Activated CD4-positive, alpha-beta T cell treated with anti-CD3 and anti-CD28 coated beads for 36 hours (primary cell): ENCODE results near the gene HBB. TPM values are rescaled to one million over a fixed set of nuclear protein-coding genes. Genes with fewer than 3 reads are reported as not detected.

ENCODE experiments used
- ATAC-seq: fragments of 200-7000 bp; cut with Tn5 transposase; one replicate; pipeline ENCODE4 v1.10.0; 2021; ENCODE audit warnings: mild to moderate bottlenecking, moderate library complexity
- CTCF ChIA-PET: fragments of 350-600 bp; sonication (Branson Sonifier 250); formaldehyde crosslinking; loops from one replicate; lab custom pipeline; 2021; ENCODE audit warnings: antibody characterized with exemption; lab: Charles Lee
- POLR2A ChIA-PET: fragments of 350-600 bp; sonication (Branson Sonifier 250); formaldehyde crosslinking; loops from one replicate; lab custom pipeline; 2021; ENCODE audit warnings: antibody characterized with exemption, inconsistent platforms; lab: Charles Lee
- DNase-seq: peaks from one replicate; pipeline ENCODE4 v3.0.0-alpha.2; 2020
- H3K27ac Mint-ChIP-seq: one replicate; pipeline ENCODE4 v1.8.0; 2021; ENCODE audit warnings: mixed read lengths
- H3K27me3 Mint-ChIP-seq: one replicate; pipeline ENCODE4 v1.8.0; 2021; ENCODE audit warnings: mixed read lengths
- H3K36me3 Mint-ChIP-seq: one replicate; pipeline ENCODE4 v1.8.0; 2021; ENCODE audit warnings: low read depth, mixed read lengths
- H3K4me1 Mint-ChIP-seq: one replicate; pipeline ENCODE4 v1.8.0; 2021; ENCODE audit warnings: mixed read lengths
- H3K4me3 Mint-ChIP-seq: one replicate; pipeline ENCODE4 v1.8.0; 2021; ENCODE audit warnings: mild to moderate bottlenecking, moderate library complexity, mixed read lengths
- H3K9me3 Mint-ChIP-seq: one replicate; pipeline ENCODE4 v1.8.0; 2021; ENCODE audit warnings: low read depth, mixed read lengths
- intact Hi-C, 2 experiments: fragments of 100-400 bp; cut with DNase I in 1 of 2; cut with micrococcal nuclease in 1 of 2; formaldehyde crosslinking; loops; one replicate each; pipeline versions ENCODE4 v1.14.2 to v1.15.1; 2022 to 2024; cut with DNase I, micrococcal nuclease
- total RNA-seq, 2 experiments: library from RNA; stranded (reverse); gene quantifications; one replicate each; pipeline ENCODE4 v1.2.3, GENCODE V29; 2021

HBB gene
- total RNA-seq, 2 experiments from 2014 or later: not detected

- intact Hi-C loops: no loop called here
- POLR2A ChIA-PET: no interaction called here
- H3K27ac Mint-ChIP-seq: no peak overlapping the region
- H3K27me3 Mint-ChIP-seq: no peaks in the 10 kb centered on the region
- no peaks in the 10 kb centered on the region for H3K9me3 Mint-ChIP-seq
- no peaks in the 10 kb centered on the region for H3K36me3 Mint-ChIP-seq
- DNase-seq (no peak), ATAC-seq (no peak)
- no peak overlapping the region for H3K4me3 Mint-ChIP-seq
- no peaks in the 10 kb centered on the region for H3K4me1 Mint-ChIP-seq
- CTCF ChIA-PET: no interaction called here
Measured at GRCh38 chr11:5210376-5210885, 16.4 kb downstream of the HBB start.

- H3K4me3 Mint-ChIP-seq: no peak overlapping the region
- H3K4me1 Mint-ChIP-seq: no peaks in the 10 kb centered on the region
- ChIA-PET CTCF (no interaction called here), POLR2A (no interaction called here)
- no peaks in the 10 kb centered on the region for H3K36me3 Mint-ChIP-seq
- no peaks in the 10 kb centered on the region for H3K9me3 Mint-ChIP-seq
- peaks cover 6% of the 10 kb centered on the region for H3K27me3 Mint-ChIP-seq
- no peak for ATAC-seq
- no peak for DNase-seq
- intact Hi-C loops: loop anchor here in 1 of 2 experiments (10.0 kb wide), 1 partner anchor 180 kb away; the partner anchor contains the start of gene OR51M1
- H3K27ac Mint-ChIP-seq: no peak overlapping the region
Measured at GRCh38 chr11:5204787-5205186, 22.1 kb downstream of the HBB start.

GRCh38 chr11:5203366-5203765 is 23.5 kb downstream of the HBB start:
- Mint-ChIP-seq H3K9me3 (no peaks in the 10 kb centered on the region), H3K4me3 (no peak overlapping the region), H3K4me1 (no peaks in the 10 kb centered on the region), H3K36me3 (no peaks in the 10 kb centered on the region), H3K27ac (no peak overlapping the region), H3K27me3 (peaks cover 8% of the 10 kb centered on the region)
- ATAC-seq (no peak), DNase-seq (no peak)
- intact Hi-C loops: loop anchor here in 1 of 2 experiments (10.0 kb wide), 1 partner anchor 181 kb away; the partner anchor contains the start of gene OR51M1
- ChIA-PET CTCF (interaction anchor here (1.6 kb wide), 1 partner anchor 11 kb away, joined by 3 read pairs; no protein-coding TSS in a partner anchor), POLR2A (no interaction called here)

- DNase-seq (no peak), ATAC-seq (no peak)
- no peak within 1 kb of the TSS for H3K4me3 Mint-ChIP-seq
- H3K9me3 Mint-ChIP-seq: no peaks in the 10 kb centered on the region
- no peaks in the 10 kb centered on the region for H3K4me1 Mint-ChIP-seq
- CTCF ChIA-PET: no interaction called here
- peaks cover 8% of the 10 kb centered on the region for H3K27me3 Mint-ChIP-seq
- POLR2A ChIA-PET: no interaction called here
- intact Hi-C loops: loop anchor here in 1 of 2 experiments (10.0 kb wide), 1 partner anchor 184 kb away; the partner anchor contains the start of gene OR51M1
- no peaks in the 10 kb centered on the region for H3K36me3 Mint-ChIP-seq
- H3K27ac Mint-ChIP-seq: no peak within 1 kb of the TSS
Measured at GRCh38 chr11:5200582-5200981, 26.3 kb downstream of the HBB start, which contains the start of gene OR51V1. OR51V1 (minus strand) TSS chr11:5200682; CDS start chr11:5200682, 0 bp downstream.

GRCh38 chr11:5198285-5198684 is 28.6 kb downstream of the HBB start:
- peaks cover 8% of the 10 kb centered on the region for H3K27me3 Mint-ChIP-seq
- no peaks in the 10 kb centered on the region for H3K36me3 Mint-ChIP-seq
- no peaks in the 10 kb centered on the region for H3K4me1 Mint-ChIP-seq
- CTCF ChIA-PET: no interaction called here
- no peak overlapping the region for H3K27ac Mint-ChIP-seq
- DNase-seq (no peak), ATAC-seq (no peak)
- no peaks in the 10 kb centered on the region for H3K9me3 Mint-ChIP-seq
- intact Hi-C loops: no loop called here
- H3K4me3 Mint-ChIP-seq: no peak overlapping the region
- POLR2A ChIA-PET: interaction anchor here (0.6 kb wide), 1 partner anchor 120 kb away, joined by 5 read pairs; no protein-coding TSS in a partner anchor

GRCh38 chr11:5197536-5197935 is 29.3 kb downstream of the HBB start:
- intact Hi-C loops: no loop called here
- Mint-ChIP-seq H3K27me3 (peaks cover 4% of the 10 kb centered on the region), H3K27ac (no peak overlapping the region), H3K9me3 (peaks cover 2% of the 10 kb centered on the region), H3K36me3 (no peaks in the 10 kb centered on the region), H3K4me1 (no peaks in the 10 kb centered on the region), H3K4me3 (no peak overlapping the region)
- no peak for DNase-seq
- ChIA-PET CTCF (no interaction called here), POLR2A (interaction anchor here (0.6 kb wide), 1 partner anchor 120 kb away, joined by 5 read pairs; no protein-coding TSS in a partner anchor)
- no peak for ATAC-seq

- DNase-seq: no peak
- intact Hi-C loops: no loop called here
- POLR2A ChIA-PET: no interaction called here
- Mint-ChIP-seq H3K9me3 (peaks cover 2% of the 10 kb centered on the region), H3K4me3 (no peak overlapping the region), H3K36me3 (no peaks in the 10 kb centered on the region), H3K27me3 (peaks cover 4% of the 10 kb centered on the region), H3K4me1 (no peaks in the 10 kb centered on the region), H3K27ac (no peak overlapping the region)
- CTCF ChIA-PET: interaction anchor here (0.6 kb wide), 1 partner anchor 689 kb away, joined by 3 read pairs; no protein-coding TSS in a partner anchor
- ATAC-seq: no peak
Measured at GRCh38 chr11:5196731-5197130, 30.1 kb downstream of the HBB start.

GRCh38 chr11:5196067-5196466 is 30.8 kb downstream of the HBB start:
- no peak overlapping the region for H3K27ac Mint-ChIP-seq
- ChIA-PET POLR2A (no interaction called here), CTCF (no interaction called here)
- no peak overlapping the region for H3K4me3 Mint-ChIP-seq
- peaks cover 2% of the 10 kb centered on the region for H3K9me3 Mint-ChIP-seq
- intact Hi-C loops: no loop called here
- H3K4me1 Mint-ChIP-seq: no peaks in the 10 kb centered on the region
- H3K36me3 Mint-ChIP-seq: no peaks in the 10 kb centered on the region
- DNase-seq (no peak), ATAC-seq (no peak)
- H3K27me3 Mint-ChIP-seq: peaks cover 4% of the 10 kb centered on the region

GRCh38 chr11:5192738-5193137 is 34.1 kb downstream of the HBB start:
- intact Hi-C loops: no loop called here
- no peaks in the 10 kb centered on the region for H3K36me3 Mint-ChIP-seq
- POLR2A ChIA-PET: no interaction called here

GRCh38 chr11:5188201-5188600 is 38.7 kb downstream of the HBB start:
- intact Hi-C loops: no loop called here
- no peak for ATAC-seq
- no peaks in the 10 kb centered on the region for H3K27me3 Mint-ChIP-seq
- no peaks in the 10 kb centered on the region for H3K4me1 Mint-ChIP-seq
- peaks cover 9% of the 10 kb centered on the region for H3K9me3 Mint-ChIP-seq
- CTCF ChIA-PET: no interaction called here
- no peak for DNase-seq
- H3K36me3 Mint-ChIP-seq: no peaks in the 10 kb centered on the region
- POLR2A ChIA-PET: no interaction called here
- H3K27ac Mint-ChIP-seq: no peak overlapping the region
- no peak overlapping the region for H3K4me3 Mint-ChIP-seq

More at GRCh38 chr11:5192738-5193137, 34.1 kb downstream of the HBB start:
- Mint-ChIP-seq H3K4me1 (no peaks in the 10 kb centered on the region), H3K9me3 (peaks cover 9% of the 10 kb centered on the region), H3K27ac (no peak overlapping the region), H3K4me3 (no peak overlapping the region), H3K27me3 (no peaks in the 10 kb centered on the region)
- ATAC-seq (no peak), DNase-seq (no peak)
- CTCF ChIA-PET: no interaction called here

- no peaks in the 10 kb centered on the region for H3K9me3 Mint-ChIP-seq
- no peak overlapping the region for H3K4me3 Mint-ChIP-seq
- no peak for ATAC-seq
- no peaks in the 10 kb centered on the region for H3K27me3 Mint-ChIP-seq
- POLR2A ChIA-PET: no interaction called here
- intact Hi-C loops: no loop called here
- H3K36me3 Mint-ChIP-seq: no peaks in the 10 kb centered on the region
- H3K27ac Mint-ChIP-seq: no peak overlapping the region
- CTCF ChIA-PET: no interaction called here
- no peak for DNase-seq
- H3K4me1 Mint-ChIP-seq: no peaks in the 10 kb centered on the region
Measured at GRCh38 chr11:5178046-5178837, 48.6 kb downstream of the HBB start.
